22Rv1 (cell line): ENCODE measurements around the gene PDAP1.
"Not testable (repeated sequence)": the region's sequence is repeated elsewhere in the genome, so short reads cannot be mapped to it uniquely, and the experiment has no call there.

Experiments
- H3K27ac ChIP-seq: fragments of 450-650 bp; 2 replicates; pipeline ENCODE4 v1.5.1; 2017
- ZFX ChIP-seq: fragments of 450-650 bp; IDR thresholded peaks from 2 replicates; pipeline ENCODE4 v1.6.1; 2017; ENCODE audit warnings: antibody characterized with exemption, borderline replicate concordance
- TF ChIP-seq, protein P1 (sequence below): fragments of 450-650 bp; IDR thresholded peaks from 2 replicates; pipeline ENCODE4 v1.5.1; 2017; ENCODE audit warnings: mild to moderate bottlenecking

The PDAP1 gene

DNA sequence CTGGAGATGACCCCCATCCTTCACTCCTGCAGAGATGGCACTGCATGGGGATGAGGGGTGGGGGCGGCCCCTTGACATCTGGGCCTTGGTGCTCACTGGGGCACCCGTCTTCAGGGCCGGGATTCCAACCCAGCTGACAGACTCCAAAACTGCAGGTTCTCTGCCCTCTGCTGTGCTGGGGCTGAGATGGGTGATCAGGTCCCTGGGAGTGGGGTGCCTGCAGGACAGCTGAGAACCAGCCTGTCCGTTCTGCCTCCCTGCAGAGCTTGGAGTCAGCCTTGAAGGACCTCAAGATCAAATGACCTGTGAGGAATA is 14.3 kb downstream of the PDAP1 start:
- TF ChIP-seq, protein P1, sequence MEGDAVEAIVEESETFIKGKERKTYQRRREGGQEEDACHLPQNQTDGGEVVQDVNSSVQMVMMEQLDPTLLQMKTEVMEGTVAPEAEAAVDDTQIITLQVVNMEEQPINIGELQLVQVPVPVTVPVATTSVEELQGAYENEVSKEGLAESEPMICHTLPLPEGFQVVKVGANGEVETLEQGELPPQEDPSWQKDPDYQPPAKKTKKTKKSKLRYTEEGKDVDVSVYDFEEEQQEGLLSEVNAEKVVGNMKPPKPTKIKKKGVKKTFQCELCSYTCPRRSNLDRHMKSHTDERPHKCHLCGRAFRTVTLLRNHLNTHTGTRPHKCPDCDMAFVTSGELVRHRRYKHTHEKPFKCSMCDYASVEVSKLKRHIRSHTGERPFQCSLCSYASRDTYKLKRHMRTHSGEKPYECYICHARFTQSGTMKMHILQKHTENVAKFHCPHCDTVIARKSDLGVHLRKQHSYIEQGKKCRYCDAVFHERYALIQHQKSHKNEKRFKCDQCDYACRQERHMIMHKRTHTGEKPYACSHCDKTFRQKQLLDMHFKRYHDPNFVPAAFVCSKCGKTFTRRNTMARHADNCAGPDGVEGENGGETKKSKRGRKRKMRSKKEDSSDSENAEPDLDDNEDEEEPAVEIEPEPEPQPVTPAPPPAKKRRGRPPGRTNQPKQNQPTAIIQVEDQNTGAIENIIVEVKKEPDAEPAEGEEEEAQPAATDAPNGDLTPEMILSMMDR, result no peak
- peak overlapping the region; percentile 92 for H3K27ac ChIP-seq

DNA sequence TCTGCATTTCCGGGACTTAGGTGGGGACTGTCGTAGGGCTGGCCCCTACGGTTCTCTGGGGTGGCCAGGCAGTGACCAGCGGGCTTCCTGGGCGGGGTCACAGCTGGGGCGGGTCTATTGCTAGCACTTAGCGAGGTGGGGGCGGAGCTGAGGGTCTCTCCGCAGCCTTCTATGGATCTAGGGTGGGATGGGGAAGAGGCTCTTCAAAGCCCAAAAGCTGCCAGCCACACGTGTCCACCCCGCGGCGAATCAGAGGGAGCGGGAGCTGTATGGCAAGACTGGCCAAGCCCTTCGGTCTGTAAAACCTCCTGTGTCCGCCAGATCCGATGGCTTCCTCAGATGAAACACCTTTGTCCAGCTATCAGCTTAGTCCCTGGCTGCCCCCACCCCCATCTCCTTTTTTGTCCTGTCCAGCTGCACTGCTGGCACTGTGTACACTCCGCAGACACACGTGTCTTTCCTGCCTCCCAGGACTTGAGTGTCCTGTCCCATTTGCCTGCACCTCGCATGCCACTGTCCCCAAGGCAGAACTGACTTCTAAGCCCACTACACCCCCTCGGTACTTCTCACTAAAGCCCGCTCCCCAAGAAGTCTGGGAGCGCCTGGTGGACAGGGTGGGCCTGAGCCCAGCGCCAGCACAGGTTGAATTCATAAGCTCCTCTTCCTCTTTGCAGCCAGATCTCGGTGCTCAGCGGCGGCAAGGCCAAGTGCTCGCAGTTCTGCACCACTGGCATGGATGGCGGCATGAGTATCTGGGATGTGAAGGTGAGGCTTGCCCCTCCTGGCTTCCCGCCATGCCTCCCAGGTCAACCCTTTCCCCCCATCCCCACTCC is 14.8 kb downstream of the PDAP1 start:
- peak overlapping the region; percentile 92 for H3K27ac ChIP-seq
- TF ChIP-seq, protein P1, result no peak
- no peak for TF ChIP-seq ZFX

DNA sequence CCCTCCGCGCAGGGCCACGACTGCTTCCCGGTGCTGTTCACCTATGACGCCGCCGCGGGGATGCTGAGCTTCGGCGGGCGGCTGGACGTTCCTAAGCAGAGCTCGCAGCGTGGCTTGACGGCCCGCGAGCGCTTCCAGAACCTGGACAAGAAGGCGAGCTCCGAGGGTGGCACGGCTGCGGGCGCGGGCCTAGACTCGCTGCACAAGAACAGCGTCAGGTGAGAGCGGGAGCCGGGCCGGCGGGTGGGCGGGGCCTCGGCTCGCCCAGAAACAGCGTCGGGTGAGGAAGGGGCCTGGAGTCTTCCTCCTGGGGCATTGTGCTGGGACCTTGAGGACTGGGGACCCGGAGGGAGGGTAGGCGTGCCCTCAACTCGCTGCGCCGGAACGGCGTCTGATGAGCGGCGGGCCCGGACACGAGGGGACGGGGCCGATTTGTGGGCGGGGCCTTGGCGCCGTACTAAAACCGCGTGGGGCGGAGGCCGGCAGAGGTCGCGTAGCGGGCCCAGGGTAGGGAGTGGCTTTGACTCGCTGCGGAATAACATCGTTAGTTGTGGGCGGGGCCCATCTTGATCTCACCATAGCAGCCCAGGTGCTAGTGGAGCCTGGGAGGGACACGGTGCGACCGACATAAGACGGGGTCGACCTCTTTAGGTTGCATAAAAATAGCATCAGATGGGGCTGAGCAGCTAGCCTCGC is 15.6 kb downstream of the PDAP1 start:
- H3K27ac ChIP-seq, result peak overlapping the region; percentile 92
- TF ChIP-seq, protein P1, result no peak
- no peak for TF ChIP-seq ZFX

DNA sequence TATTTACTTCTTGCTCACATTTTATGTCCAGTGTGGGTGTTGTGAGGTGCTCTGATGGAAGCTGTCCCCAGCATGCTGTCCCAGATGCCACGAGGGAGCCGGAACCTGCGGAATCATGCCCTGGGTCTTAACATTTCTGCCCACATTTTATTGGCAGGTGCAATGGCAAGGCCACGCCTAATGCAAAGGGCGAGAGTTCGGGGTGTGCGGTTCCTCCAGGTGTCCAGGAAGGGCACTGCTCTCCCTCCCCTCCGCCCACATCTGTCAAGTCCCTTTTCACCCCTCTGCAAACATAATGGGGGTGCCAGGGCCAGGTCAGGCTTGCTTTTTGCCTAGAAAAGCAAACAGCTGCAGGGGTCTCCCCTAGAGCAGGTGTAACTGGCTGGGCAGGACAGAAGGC is 16.4 kb downstream of the PDAP1 start:
- peak overlapping the region; percentile 92 for H3K27ac ChIP-seq
- TF ChIP-seq, protein P1, result no peak
- no peak for TF ChIP-seq ZFX

DNA sequence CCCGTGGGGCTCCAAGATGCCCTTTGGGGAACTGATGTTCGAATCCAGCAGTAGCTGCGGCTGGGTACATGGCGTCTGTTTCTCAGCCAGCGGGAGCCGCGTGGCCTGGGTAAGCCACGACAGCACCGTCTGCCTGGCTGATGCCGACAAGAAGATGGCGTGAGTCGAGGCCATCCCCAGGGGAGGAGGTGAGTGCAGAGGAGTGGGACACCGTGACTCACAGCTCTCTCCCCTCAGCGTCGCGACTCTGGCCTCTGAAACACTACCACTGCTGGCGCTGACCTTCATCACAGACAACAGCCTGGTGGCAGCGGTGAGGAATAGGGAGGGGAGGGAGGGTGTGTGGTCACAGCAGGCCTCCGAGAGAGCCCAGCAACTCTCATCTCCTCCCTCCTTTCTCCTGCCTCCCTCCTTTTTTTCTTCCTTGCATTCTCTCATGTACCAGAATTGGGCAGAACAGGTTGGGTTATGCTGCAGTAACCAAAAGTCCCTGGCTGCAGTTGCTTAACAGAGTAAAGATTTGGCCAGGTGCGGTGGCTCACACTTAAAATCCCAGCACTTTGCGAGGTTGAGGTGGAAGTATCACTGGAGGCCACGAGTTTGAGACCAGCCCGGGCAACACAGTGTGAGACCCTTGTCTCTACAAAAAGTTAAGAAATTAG is 17.3 kb downstream of the PDAP1 start:
- TF ChIP-seq, protein P1, result no peak
- TF ChIP-seq ZFX, result no peak
- H3K27ac ChIP-seq, result peak overlapping the region; percentile 92

DNA sequence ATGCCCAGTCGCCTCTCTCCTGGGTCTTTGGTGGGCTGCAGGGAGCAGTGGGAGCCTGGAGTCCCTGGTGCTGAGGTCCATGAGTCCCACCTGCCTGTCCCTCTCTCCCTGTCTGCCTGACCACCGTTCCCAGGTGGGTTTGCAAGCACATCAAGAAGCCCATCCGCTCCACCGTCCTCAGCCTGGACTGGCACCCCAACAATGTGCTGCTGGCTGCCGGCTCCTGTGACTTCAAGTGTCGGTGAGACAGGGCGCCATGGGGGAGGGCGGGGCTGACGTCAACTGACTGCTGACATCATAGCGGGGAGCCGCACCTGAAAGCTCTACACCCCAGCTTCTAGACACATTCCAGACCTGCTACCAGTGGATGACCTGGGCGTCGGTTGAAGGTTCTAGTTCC is 18.6 kb downstream of the PDAP1 start:
- no peak overlapping the region for H3K27ac ChIP-seq
- no peak for TF ChIP-seq ZFX

DNA sequence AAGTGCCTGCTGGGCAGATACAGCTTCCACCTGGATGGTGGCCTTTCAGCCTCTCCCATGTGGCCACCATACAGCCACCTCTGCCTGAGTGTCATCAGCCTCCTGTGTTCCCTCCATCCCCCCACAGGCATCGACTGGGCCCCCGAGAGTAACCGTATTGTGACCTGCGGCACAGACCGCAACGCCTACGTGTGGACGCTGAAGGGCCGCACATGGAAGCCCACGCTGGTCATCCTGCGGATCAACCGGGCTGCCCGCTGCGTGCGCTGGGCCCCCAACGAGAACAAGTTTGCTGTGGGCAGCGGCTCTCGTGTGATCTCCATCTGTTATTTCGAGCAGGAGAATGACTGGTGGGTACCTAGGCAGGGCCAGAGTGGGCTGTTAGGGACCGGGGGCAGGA is 20.5 kb downstream of the PDAP1 start:
- H3K27ac ChIP-seq, result no peak overlapping the region
- TF ChIP-seq, protein P1, result no peak
- no peak for TF ChIP-seq ZFX

DNA sequence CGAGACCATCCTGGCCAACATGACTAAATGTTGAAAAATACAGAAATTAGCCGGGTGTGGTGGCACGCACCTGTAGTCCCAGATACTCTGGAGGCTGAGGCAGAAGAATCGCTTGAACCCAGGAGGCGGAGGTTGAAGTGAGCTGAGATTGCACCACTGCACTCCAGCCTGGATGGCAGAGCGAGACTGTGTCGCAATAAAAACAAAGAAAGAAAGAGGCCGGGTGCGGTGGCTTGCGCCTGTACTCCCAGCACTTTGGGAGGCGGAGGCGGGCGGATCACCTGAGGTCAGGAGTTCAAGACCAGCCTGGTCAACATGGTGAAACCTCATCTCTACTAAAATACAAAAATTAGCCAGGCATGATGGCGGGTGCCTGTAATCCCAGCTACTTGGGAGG is 21.2 kb downstream of the PDAP1 start:
- H3K27ac ChIP-seq, result not testable (repeated sequence)
